ENCODE results near the gene KRT5.

KRT5 gene

DNA sequence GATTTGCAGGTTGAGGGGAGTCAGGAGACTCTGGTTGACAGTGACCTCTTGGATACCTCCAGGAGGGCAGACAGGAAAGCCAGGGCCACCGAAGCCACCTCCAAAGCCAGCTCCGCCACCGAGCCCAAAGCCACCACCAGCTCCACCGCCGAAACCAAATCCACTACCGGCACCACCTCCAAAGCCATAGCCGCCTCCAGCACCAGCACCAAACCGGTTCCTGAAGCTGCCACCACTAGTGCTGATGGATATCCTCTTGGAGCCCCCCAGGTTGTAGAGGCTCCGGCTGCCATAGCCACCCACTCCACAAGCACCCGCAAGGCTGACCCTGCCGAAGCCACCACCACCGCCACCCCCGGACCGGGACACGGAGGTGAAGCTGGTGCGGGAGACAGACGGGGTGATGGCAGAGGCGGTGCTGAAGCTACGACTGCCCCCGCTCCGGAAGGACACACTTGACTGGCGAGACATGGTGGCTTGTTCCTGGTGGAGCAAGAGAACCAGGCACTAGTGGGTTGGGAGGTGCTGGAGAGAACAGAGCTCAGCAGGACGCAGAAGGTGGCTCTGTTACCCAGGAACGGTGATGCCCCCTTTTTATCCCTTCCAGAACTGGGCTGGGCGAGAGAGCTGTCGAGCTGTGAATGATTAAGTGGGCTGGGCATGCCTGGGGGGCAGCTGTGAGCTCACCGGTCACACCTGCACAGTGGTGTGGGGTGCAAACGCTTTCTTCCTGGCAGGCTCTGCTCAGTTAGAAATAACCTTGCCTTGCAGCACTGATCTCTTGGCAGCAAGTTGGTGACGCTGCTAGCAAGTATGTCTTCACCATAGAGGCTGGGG, at the start of gene KRT5:
Gene KRT5, minus strand, starts transcription at position 569 of the 837 bp plus-strand sequence. Its CDS starts 98 bp downstream, at position 471.
- DNase-seq = peak; percentile 33

DNA sequence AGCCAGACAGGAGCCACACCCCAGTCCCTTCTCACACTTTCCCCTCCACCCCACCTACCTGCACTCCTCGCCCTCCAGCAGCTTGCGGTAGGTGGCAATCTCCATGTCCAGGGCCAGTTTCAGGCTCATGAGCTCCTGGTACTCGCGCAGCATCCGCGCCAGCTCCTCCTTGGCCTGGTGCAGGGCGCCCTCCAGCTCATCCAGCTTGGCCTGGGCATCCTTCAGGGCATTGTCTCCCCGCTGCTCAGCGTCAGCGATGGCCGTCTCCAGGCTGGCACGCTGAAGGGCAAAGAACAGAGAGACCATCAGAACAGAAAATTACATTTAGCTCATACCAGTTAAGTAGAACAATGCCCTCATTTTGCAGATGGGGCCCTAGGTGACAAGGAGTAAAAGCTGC, 47.9 kb upstream of the KRT5 start:
- no peak for DNase-seq

DNA sequence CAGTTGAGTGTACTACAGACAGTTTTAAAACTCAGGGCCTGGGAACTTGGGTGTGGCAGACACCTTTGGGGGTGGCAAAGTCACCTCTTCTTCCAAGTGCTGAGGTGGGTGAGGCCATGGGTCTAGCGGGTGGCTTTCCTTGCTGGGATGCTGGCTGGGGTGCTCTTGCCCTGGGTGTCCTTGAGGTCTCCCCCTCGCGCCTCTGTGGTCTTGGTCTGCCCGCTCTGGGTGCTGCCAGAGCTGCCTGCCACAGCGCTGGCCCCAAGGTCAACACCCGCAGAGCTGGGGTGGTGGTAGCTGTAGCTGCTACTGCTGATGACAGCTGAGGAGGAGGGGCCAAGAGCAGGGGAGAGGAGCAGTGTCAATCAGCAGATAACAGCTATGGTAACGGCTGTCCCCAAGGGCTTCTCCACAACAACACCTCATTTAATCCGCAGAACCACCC, 46.7 kb upstream of the KRT5 start:
- DNase-seq = no peak

DNA sequence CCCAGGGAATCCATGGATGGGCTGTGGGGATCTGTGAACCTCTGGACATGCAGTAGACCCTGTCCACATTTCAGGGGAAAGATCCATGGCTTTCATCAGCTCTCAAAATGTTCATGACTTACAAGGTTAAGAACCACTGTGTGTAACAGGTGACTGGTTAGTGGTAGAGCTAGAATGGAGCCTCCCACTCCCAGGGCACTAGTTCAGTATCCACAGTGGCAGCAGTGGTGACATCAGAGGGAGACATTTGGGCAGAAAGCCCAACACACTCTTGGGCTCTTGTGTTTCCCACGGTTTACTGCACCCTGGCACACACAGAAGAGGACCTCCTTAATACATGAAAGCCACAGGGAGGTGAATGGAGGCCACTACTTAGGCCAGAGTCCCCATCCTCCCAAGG, 44.4 kb upstream of the KRT5 start:
- no peak for DNase-seq

DNA sequence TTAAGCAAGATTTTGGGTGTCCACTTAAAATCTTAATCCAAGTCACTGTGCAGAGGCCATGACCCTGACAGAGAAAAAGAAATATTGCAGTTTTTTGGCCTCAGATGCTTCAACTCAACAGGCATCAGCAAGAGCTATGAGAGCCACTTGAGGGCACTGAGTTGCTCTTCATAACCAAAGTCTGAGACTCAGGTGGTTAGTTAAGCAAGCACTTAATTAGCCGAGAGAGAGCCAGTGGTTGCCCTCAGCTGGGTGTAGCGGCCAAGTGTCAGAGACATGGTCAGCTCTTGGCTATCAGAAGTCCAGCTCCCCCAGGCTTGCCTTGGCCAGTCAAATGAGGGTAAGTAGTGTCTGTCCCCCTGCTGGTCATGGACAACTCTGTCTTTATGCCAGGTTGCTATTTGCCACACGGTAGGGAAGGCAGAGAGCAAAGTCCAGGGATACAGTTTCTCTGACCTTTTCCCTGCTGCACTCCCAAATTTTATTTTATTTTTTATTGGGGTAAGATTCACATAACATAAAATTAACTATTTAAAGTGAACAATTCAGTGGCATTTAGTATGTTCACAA, 41.8 kb upstream of the KRT5 start:
- DNase-seq = no peak

DNA sequence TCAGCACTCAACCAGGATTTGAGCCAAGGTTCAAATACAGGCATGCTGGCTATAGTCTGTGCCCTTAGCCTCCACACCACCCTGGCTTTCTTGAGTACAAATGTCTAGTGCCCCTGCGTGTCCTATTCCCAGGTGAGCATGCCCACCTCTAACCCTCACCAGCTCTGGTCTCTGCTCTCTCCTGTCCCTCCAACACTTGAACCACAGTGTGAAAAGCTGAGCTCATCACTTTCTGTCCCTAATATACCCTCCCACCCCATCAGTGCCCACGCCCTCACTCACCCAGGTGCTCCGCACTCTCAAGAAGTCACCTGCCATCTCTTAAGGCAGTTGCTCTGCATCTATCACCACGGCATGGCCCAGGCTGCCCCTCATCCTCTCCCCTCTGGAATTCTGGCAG, 39.8 kb upstream of the KRT5 start:
- DNase-seq = no peak

DNA sequence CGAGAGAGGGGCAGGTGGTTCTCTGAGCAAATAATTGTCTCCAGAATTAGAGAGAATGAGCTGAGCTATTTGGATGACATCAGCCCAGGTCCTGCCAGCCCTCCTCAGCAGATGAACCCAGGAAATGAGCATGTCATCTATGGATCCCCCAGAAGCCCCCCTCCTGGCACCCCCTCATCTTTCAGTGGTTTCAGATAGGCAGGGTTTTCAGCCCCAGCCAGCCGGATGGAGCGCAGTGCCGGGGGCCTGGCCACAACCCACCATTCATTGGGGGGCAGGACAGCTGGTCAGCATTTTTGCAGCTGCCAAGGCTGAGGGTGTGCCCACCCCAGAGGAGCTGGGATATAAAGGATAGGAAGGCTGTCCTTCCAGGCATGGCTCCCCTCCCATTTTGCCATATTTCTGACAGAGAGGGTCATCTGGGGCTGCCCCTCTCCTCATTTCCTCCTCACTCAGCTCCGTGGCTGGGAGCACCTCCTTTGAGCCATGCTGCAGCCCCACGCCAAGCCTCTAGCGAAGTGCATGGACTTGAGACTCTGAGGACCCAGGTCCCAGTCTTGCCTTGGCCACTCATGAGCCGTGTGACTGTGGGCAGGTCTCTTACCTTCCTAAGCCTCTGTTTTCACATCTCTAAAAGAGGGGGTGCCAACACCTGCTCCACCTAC, 38.7 kb upstream of the KRT5 start:
- DNase-seq = no peak

DNA sequence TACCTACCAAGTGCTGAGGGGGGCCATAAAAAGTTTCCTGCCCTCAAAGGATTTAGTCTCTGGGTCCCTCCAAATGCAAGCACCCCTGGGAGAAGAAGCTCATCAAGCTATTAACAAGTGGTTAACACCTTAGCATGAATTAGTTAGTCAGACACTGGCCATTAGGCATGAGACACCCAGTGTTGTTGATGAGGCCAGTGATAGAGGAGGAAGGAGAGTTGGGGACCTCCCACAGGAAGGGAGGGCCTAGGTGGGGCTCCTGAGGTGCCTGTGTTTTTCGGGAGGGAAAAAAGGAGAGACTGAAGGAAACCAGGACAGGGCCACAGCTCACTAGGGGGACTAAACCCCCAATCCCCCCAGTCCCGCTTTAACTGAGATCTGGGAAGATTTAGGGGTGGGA, 37.3 kb upstream of the KRT5 start:
- DNase-seq = no peak

DNA sequence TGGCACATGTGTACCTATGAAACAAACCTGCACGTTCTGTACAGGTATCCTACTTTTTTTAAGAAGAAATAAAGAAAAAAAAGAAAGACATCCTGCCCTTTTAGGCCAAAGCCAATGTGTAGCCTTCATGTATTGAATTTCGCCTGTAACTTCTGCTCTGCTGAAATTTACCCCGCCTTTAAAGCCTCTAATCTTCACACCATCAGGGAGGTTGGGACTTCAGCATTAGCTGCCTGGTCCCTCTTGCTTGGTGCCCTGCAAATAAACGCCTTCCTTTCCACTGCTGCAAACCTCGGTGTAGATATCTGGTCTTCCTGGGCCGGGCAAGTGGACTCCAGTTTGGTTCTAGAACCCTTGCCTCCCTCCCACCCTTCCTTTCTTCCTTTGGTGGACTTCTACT, 35.4 kb upstream of the KRT5 start:
- no peak for DNase-seq

DNA sequence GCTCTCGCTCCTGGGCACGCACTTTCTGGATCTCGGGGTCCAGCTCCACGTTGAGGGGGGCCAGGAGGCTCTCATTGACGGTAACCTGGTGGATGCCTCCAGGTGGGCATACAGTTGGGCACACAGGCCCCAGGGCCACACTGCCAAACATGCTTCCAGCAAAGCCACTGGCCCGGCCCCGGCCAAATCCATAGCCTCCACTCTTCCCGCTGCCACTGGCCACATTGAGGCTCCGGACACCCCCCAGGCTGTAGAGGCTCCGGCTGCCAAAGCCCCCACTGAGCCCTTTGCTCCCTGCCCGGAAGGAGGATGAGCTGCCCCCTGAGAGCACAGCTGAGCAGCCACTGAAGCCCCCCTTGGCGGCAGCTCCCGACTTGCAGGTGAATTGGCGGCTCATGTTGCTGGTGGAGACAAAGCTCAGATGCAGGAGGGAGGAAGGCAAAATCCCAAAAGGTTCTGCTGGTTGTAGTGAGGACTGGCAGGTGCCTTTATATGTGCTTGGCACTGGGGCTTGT, 32.5 kb upstream of the KRT5 start, which contains the start of gene KRT71:
Gene KRT71, minus strand, starts transcription at position 465 of the 515 bp plus-strand sequence. Its CDS starts 68 bp downstream, at position 397.
- no peak for DNase-seq

DNA sequence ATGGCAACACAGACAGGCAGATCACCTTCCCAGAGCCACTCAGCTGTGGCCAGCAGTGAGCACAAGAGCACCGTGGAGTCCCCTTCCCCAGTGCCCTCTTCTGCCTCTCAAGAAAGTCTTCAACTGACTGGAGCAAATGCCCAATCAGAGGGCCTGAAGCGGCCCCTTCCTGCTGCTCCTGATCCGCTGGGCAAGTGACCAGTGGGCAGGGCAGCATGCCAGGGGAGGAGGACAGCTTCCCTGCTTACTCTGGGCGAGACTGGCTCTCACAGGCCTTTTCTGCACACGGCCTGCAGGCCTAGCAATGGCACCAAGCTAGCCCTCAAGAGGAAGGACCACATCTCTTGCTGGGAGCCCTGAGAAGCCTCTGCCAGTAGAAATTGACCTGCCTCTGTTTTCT, 31.9 kb upstream of the KRT5 start:
- no peak for DNase-seq

DNA sequence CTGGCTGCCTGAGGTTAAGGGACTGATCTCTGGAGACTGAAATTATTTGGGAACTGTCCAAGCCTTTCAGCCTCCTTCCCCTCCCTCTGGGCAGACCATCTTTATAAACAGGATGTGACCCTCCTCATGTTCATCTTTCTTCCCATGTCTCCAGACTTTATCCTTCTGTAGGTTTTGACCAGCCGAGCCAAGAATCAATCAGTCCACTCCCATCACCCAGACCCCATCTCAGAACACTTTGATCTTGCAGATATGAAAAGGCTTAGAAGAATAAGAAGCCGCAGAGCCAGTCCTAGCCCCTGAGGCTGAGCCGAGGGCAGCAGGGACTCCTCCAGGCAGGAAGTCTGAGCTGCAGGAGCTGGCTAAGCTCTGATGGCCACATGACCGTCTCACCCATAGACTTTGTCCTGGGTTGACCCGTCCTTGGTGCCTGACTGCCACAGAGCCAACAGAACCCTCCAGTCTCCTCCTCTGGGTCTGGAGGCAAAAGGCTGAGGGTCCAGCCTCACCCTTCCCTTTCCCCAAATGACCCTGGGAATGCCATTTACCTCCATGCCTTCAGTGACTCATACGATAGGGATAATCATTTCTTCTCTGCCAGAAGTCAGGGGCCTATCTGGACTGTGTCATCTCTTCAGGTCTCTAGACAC, 31.1 kb upstream of the KRT5 start:
- no peak for DNase-seq

DNA sequence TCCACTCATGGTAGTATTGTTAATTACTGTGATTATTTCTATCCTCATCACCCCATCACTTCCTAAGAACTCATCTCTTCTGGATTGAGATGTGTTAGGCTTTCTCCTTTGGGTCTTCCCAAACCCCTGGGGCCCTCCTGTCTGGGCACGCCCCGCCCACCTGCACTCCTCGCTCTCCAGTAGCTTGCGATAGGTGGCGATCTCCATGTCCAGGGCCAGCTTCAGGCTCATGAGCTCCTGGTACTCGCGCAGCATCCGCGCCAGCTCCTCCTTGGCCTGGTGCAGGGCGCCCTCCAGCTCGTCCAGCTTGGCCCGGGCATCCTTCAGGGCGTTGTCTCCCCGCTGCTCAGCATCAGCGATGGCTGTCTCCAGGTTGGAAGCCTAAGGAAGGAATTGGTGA, 25.9 kb upstream of the KRT5 start:
- DNase-seq = no peak

DNA sequence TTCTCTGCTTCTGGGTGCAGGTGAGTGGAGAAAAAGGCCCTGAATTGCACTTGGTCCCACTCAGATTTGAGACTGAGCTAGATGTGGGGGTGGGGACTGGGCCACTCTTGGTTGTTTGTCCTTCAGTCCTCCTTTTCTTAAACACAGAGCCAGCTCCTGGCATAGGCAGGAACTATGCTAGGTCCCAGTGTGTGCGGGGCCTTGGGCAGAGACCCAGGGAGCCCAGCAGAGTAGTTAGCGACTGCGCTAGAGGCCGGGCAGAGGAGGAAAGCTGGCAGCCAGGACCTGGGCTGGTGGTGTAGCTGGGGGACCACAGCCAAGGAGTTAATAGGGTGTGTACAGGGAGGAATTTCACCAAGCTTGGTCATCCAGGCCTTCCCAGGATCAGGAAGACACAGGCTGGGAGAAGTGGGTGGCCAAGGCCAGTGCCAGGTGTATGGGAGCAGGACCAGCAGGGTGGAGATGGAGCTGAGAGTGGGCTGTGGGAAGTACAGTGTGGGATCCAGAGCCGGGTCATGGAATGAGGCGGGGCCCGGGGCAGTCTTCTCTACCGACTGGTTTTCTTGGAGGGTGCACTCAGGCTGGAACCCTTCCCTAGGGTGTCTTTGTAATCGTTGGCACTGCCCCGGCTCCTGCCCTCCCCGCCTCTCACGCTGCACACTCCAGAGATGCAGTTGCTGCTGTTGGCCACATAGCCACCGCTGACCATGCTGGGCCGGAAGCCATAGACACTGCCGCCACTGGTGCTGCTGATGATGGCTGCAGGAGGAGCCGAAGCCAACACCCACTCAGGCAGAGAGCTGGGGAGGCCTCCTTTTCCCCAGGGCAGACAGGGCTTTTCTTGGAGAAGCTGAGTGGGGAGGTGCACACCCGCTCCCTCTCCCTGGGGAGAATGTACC, 24.0 kb upstream of the KRT5 start:
- DNase-seq = no peak

DNA sequence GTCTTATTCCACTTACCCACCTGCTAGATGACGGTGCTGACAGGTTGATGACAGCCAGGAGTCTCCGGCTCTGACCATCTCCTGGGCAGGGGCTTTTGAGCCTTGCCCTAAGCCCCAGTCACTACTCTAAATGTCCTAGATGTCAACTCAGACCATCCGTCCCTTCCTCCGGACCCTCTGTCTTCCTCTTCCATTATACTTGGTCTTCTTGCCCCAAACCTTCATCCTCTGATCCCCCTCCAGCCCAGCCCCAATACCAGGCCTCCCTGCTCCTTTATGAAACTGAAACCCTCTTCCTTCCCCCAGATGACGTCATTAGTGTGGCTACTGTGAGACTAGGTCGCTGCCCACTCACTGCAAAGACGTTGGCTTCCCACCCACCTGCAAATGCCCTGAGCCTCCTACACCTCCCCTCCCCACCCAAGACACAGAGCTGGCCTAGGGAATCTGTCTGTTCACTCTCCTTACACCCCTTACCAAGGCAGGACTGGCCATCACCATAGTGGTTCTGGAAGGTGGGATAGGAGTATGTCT, 22.7 kb upstream of the KRT5 start:
- no peak for DNase-seq

DNA sequence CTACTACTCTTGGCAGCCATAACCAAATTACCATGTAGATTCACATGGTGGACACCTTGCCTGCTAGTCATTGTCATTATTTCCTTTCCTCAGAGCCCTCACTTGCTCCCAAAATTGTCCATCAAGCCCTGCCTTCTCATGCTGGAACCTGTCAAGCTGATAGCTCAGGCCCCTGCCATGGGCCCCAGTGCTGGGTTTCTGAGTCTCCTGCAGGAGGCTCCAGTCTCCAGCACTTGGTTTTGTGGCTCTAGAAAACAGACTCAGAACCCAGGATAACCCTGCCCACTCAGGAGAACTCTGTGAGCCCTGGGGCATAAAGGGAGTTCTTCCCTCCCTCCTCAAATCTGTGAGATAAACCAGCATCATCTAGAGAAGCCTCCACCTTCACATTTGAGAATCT, 22.0 kb upstream of the KRT5 start:
- no peak for DNase-seq

DNA sequence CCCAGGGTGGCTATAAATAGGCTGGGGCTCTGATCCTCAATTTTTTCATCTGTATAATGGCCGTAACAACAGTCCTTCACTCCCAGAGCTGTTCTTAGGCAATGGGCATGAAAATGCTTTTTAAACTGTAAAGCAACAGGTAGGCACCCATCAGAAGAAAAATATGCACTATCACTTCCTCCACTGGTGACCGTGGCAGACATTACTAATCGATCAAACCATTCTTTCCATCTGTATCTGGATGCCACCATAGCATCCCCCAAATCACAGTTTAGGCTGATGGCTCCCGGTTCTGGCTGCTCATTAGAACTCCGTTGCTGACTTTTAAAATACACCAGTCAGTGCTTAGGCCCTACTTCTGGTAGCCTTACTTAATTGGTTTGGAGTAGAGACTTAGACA, 21.5 kb upstream of the KRT5 start:
- no peak for DNase-seq

DNA sequence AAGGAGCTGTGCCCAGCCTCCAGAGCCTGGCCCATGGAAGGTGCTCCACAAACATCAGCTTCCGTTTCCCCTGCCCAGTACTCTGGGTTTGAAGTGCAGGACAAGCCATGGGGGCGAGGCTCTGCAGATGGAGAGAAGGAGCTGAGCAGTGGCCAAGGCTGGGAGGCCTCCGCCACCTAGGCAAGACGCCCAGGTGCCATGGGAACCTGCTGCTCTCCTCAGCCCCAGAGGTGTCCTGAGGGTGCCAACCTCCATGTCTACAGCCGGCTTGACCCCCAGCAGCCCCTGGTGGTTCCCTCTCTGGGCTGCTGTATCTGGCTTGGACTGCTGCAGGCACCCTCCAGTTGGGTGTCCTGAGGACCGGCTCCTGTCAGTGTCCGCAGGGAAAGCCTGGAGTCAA, 20.3 kb upstream of the KRT5 start:
- DNase-seq = no peak

DNA sequence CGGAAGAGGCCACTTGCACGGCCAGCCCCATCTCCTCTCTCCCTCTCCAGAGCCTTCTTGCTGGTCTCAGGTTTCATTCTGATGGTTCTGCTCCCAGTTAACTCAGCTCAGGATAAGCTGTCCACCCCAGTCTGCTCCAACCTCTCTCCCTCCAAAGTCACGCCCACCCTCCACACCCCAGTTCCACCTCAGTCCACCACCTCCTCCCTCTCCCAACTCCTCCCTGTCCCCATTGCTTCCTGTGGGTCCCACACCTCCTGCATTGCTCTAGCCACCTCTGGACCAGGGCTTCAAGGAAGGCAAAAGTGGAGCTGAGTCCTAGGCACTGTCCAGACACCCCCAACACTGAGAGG, 19.6 kb upstream of the KRT5 start:
- no peak for DNase-seq

DNA sequence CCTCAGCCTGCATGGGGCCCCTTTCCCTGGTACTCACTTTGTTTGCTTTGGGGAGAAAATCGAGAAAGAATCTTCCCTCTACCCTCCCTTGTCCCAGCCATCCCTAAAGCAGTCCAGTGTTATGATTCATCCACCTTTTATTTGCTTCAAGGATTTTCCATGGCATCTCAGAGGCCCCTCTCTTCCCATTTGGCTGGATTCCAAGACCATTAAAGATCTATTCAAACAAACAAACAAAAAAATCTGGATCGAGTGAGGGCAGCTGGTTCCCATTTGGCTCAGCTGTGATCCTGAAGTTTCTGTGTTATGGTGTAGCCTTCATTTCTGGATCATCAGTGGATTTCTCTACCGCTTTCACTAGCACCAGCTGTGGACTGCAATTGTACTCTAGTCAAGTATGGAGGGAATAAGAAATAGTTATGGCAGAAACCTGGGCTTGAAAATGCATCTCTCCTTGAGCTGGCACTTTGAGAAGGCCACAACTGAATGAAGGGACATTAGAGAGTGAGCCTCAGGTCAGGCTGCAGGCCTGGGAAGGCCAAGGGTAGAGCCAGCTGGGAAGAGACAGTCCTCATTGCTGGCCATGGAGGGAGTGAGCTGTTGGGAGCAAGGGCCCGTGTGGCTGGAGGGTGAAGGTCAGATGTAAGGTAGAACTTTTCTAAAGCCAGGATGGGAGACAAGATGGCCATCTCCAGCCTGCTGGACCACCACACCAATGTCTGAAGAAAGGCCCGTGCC, 19.1 kb upstream of the KRT5 start:
- no peak for DNase-seq

DNA sequence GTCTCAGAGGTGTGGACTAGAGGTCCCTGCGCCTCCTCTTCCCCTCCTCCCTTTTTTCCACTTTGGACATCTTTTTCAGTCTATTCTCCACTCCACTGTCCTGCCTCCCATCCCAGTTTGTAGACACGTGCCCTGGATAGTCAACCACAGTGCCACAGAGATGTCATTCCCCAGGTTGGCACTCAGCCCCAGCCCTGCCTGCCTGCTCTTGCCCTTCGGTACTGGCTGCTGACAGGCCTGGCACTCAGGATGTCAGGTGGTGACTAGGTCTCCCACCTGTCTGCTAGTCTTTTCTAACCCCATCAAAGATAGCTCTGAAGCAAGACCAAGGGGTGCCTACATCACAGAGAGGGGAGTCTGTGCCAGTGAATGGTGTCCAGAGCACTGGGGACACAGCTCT, 16.9 kb upstream of the KRT5 start:
- no peak for DNase-seq

Measured in activated CD8-positive, alpha-beta memory T cell treated with anti-CD3 and anti-CD28 coated beads for 24 hours (primary cell).